ENCODE data around the gene SYNGR2. TPM values are rescaled to one million over a fixed set of nuclear protein-coding genes. Genes with fewer than 3 reads are reported as not detected.

Gene SYNGR2
- total and polyA plus RNA-seq, 9 of the 15 experiments (the other 6 are each of a cell fraction or from before 2014, with no cell fraction given): 1.4 to 173 (median 87.8) TPM

DNA sequence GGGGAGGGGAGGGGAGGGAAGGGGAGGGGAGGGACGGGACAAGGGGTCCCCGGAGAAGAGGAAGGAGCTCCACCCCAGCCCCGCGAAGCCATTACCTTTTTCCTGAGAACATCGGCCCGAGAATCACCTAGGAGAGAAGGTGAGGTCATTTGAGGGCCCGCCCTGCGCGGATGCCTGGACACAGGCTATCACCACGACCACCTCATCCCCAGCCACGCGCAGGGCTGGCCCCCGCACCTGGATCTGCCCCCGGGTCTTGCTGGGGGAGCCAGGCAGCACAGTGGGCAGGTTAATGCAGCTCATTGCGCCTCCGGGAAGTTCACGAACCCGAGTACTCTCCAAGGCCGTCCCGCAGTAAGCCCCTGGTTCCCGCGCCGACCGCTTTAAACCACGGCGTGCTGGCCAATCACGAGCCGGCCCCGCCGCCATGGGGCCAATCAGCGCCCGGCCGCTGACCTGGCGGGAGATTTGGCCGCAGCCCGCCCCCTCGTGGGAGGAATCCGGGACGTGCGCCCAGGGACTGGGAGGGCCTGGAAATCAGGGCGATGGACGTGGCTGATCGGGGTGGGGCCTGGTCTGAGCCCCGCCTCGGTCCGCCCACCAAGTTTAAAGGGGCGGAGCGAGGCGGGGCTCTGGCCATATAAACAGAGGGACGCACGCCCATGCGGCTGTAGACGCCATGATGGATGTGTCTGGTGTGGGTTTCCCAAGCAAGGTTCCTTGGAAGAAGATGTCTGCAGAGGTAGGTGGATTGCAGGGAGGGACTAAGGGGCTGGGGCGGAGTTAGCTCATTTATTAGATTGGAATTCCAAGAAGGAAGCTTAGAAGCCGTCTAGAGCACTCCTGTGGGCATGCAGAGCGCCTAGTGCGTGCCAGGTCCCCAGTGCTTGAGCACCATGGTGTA, 18.6 kb downstream of the SYNGR2 start, which contains the start of the genes AFMID and TK1 (continued):
- TF ChIP-seq ZKSCAN1 (IDR thresholded peaks at IDR 0.05; ENCODE audit: low read depth, low read length) (no peak), ZNF274 (IDR thresholded peaks at IDR 0.05; ENCODE audit: borderline replicate concordance, low read depth, low read length) (no peak), TAL1 (IDR thresholded peaks at IDR 0.05) (no peak), TAF9B (IDR thresholded peaks at IDR 0.05; ENCODE audit: partially characterized antibody) (peak; percentile 71), ZNF431 (CRISPR knock-in tag; IDR thresholded peaks at IDR 0.05) (peak; percentile 74; the same call in 1 of the 2 replicates), YBX1 (IDR thresholded peaks at IDR 0.05) (no peak), ZNF239 (CRISPR knock-in tag; IDR thresholded peaks at IDR 0.05) (no peak), ZFP30 (CRISPR knock-in tag; IDR thresholded peaks at IDR 0.05; ENCODE audit: borderline replicate concordance) (no peak), ZFPM2 (CRISPR knock-in tag; IDR thresholded peaks at IDR 0.05) (0 out of 2 replicates have a peak, but pooled peaks have one; percentile 22), HDAC3 (IDR thresholded peaks at IDR 0.05; ENCODE audit: borderline replicate concordance, partially characterized antibody) (no peak), HSF4 (CRISPR knock-in tag; IDR thresholded peaks at IDR 0.05; ENCODE audit: borderline replicate concordance) (no peak), ZNF146 (CRISPR knock-in tag; IDR thresholded peaks at IDR 0.05; ENCODE audit: unreplicated experiment) (no peak), RAD21 (CRISPR knock-in tag; conservative IDR thresholded peaks at IDR 0.05 in 1 of 2, IDR thresholded peaks at IDR 0.05 in 1 of 2) (peak; percentile 25 to 28; a peak in 2 of 4 replicates), MTF1 (CRISPR knock-in tag; IDR thresholded peaks at IDR 0.05; ENCODE audit: borderline replicate concordance) (no peak), TAF7 (tag; IDR thresholded peaks at IDR 0.05) (peak; percentile 49; the same call in 1 of the 2 replicates), LARP7 (IDR thresholded peaks at IDR 0.05) (no peak), DPF2 (IDR thresholded peaks at IDR 0.05) (no peak), IFI16 (CRISPR knock-in tag; IDR thresholded peaks at IDR 0.05) (no peak), ZSCAN29 (IDR thresholded peaks at IDR 0.05) (no peak)
- TF ChIP-seq, protein P1, sequence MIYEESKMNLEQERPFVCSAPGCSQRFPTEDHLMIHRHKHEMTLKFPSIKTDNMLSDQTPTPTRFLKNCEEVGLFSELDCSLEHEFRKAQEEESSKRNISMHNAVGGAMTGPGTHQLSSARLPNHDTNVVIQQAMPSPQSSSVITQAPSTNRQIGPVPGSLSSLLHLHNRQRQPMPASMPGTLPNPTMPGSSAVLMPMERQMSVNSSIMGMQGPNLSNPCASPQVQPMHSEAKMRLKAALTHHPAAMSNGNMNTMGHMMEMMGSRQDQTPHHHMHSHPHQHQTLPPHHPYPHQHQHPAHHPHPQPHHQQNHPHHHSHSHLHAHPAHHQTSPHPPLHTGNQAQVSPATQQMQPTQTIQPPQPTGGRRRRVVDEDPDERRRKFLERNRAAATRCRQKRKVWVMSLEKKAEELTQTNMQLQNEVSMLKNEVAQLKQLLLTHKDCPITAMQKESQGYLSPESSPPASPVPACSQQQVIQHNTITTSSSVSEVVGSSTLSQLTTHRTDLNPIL (CRISPR knock-in tag; IDR thresholded peaks at IDR 0.05): no peak
- TF ChIP-seq, protein P2, sequence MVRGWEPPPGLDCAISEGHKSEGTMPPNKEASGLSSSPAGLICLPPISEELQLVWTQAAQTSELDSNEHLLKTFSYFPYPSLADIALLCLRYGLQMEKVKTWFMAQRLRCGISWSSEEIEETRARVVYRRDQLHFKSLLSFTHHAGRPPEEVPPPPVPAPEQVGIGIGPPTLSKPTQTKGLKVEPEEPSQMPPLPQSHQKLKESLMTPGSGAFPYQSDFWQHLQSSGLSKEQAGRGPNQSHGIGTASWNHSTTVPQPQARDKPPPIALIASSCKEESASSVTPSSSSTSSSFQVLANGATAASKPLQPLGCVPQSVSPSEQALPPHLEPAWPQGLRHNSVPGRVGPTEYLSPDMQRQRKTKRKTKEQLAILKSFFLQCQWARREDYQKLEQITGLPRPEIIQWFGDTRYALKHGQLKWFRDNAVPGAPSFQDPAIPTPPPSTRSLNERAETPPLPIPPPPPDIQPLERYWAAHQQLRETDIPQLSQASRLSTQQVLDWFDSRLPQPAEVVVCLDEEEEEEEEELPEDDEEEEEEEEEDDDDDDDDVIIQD (CRISPR knock-in tag; IDR thresholded peaks at IDR 0.05): no peak
- TF ChIP-seq, protein P3, sequence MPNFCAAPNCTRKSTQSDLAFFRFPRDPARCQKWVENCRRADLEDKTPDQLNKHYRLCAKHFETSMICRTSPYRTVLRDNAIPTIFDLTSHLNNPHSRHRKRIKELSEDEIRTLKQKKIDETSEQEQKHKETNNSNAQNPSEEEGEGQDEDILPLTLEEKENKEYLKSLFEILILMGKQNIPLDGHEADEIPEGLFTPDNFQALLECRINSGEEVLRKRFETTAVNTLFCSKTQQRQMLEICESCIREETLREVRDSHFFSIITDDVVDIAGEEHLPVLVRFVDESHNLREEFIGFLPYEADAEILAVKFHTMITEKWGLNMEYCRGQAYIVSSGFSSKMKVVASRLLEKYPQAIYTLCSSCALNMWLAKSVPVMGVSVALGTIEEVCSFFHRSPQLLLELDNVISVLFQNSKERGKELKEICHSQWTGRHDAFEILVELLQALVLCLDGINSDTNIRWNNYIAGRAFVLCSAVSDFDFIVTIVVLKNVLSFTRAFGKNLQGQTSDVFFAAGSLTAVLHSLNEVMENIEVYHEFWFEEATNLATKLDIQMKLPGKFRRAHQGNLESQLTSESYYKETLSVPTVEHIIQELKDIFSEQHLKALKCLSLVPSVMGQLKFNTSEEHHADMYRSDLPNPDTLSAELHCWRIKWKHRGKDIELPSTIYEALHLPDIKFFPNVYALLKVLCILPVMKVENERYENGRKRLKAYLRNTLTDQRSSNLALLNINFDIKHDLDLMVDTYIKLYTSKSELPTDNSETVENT (CRISPR knock-in tag; IDR thresholded peaks at IDR 0.05): peak; percentile 53; the same call in 1 of the 2 replicates
- TF ChIP-seq, protein P4, sequence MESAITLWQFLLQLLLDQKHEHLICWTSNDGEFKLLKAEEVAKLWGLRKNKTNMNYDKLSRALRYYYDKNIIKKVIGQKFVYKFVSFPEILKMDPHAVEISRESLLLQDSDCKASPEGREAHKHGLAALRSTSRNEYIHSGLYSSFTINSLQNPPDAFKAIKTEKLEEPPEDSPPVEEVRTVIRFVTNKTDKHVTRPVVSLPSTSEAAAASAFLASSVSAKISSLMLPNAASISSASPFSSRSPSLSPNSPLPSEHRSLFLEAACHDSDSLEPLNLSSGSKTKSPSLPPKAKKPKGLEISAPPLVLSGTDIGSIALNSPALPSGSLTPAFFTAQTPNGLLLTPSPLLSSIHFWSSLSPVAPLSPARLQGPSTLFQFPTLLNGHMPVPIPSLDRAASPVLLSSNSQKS (CRISPR knock-in tag; IDR thresholded peaks at IDR 0.05): no peak

All from K562 (cell line).